GM21423 (cell line): Measurements from ENCODE around the gene FKTN.

Experiments
- ATAC-seq: cut with Tn5 transposase; IDR thresholded peaks from one replicate; pipeline ENCODE4 v1.9.1; 2021; ENCODE audit warnings: mild to moderate bottlenecking, moderate library complexity; ENCODE audit not compliant: unreplicated experiment

The FKTN gene

GRCh38 chr9:105676351-105676923 is 118.5 kb downstream of the FKTN start:
- no peak for ATAC-seq

DNA sequence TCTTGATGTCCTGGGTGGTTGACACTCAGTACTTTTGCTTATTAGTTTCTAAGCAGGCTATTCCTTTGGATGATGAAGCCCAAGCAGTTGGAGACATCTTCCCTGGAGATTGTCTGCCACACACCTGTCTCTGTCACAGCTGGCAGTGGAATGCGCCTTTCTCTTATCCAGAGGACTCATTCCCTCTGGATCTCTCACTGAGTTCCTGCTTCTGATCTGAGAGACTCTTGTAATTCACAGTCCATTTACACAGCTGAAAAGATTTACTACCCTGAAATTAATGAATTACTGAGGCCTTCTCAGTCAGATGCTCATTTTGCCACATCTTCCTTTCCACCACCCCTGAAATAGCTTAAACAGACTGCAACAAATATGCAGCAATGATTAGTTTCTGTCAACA is 120.2 kb downstream of the FKTN start:
- no peak for ATAC-seq

- no peak for ATAC-seq
Measured at GRCh38 chr9:105678781-105679180, 120.8 kb downstream of the FKTN start.

DNA sequence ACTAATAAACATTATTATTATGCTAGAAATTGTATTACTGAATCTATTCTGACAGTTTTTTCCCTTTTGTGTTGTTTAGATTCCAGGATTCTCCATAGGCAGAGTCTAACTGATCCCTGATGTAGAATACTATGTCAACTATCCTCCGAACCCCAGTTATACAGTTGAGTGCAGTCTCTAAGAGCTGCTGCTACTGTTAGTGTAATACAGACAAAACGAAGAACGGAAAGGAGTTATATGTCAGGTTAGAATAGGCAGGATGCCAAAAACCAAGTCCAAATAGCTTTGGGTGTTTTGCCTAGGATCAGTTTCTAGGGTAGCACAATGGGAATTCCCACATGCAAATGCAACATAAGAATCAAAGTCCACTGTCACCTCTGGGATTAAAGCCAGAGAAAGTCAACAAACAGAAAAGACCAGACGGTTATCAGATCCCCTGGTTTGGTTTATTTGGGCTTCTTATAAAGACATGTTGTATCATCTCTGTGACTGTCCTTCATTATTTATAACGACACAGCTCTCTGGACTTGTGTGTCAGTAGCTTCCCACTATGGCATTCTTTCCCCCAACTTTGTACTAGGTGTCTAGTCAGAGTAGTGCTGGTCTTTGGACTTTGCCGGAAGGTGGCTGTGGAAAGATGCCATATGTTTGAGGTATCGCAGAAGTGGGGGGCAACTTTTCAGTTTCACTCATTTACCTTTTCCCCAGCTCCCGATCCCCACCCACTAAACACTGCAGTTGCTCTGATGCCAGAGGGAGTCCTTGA is 121.5 kb downstream of the FKTN start:
- ATAC-seq: no peak

DNA sequence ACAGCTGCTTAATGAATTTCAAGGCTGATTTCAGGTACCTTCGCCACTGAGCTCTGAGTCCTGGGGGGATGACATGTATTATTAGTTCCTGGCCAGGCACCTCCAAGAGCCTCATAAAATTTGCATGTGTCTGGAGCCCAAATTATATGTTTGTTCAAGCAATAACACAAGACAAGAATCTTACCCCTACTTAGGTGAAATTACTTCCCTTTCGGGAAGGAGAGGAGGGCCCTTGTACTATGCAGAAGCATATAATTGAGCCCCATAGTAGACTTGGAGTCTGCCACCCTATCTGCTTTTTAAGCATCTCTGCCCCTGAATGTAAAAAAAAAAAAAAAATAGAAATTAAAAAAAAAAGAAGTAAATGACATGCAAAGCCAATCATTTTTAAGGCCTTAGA is 123.4 kb downstream of the FKTN start:
- ATAC-seq: no peak

GRCh38 chr9:105681724-105682123 is 123.8 kb downstream of the FKTN start:
- no peak for ATAC-seq

DNA sequence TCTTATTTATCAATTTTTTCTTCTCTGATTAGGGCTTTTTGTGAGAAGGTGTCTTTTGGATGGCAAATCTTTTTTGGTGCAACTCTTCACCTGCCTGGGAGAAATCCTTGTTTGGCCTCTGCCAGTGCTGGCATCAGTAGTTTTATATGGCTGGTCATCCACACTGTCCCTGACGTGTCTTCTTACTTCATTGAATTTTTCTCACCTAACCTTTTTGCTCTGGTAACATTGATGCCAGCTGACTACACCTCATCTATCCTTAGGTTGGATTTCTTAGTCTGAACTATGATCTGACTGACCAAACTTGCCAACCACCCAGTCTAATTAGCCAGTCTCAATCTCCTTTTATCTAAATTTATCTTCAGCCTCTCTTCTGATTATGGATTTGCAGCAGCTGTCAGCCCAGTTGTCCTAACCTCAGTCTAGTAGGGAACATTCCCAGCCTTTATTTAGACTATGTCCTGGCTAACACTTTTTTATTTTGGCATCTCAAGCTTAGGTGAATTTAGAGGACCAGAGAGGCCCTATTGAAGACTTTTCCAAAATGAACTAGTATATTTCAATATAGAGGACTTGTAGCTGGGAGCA is 125.9 kb downstream of the FKTN start:
- no peak for ATAC-seq

DNA sequence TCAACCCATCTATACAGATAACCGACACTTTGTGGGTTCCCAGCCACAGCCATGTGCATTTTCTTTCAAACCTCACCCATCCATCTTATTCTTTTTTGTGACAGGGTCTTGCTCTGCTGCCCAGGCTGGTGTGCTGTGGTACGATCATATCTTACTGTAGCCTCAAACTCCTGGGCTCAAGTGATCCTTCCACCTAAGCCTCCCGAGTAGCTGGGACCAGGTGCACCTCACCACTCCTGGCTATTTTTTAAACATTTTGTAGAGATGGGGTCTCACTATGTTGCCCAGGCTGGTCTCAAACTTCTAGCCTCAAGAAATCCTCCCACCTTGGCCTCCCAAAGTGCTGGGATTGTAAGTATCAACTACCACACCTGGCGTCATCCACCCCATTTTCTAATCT is 129.0 kb downstream of the FKTN start:
- ATAC-seq: no peak
